Measurements from ENCODE around the gene OR1I1. TPM values are rescaled to one million over a fixed set of nuclear protein-coding genes. Genes with fewer than 3 reads are reported as not detected.

Gene OR1I1
- total and polyA plus RNA-seq, 2 of the 4 experiments (the other 2 are of a cell fraction): not detected

DNA sequence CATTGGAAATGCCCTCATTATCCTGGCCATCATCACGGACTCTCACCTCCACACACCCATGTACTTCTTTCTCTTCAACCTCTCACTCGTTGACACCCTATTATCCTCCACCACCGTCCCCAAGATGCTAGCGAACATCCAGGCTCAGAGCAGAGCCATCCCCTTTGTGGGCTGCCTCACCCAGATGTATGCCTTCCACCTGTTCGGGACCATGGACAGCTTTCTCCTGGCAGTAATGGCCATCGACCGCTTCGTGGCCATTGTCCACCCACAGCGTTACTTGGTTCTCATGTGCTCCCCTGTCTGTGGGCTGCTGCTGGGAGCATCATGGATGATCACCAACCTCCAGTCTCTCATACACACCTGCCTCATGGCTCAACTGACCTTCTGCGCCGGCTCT is 5.2 kb downstream of the OR1I1 start:
- no TSS peak for BruUV-seq (replicated peaks)
- Histone ChIP-seq H3K9ac (ENCODE audit: low read depth, low read length) (no peak overlapping the region), H3K4me1 (ENCODE audit: control insufficient read depth, insufficient read depth, low read length) (peaks cover 2% of the 10 kb centered on the region; the same call in 1 of the 2 replicates), H2AK5ac (ENCODE audit: low read depth, low read length) (no peak overlapping the region), H2BK5ac (ENCODE audit: low read depth, low read length, poor library complexity, severe bottlenecking) (no peak overlapping the region), H3K14ac (replicated peaks; ENCODE audit: low read depth, low read length) (no peak overlapping the region), H3K27me3 (ENCODE audit: control insufficient read depth, insufficient read depth, low read length) (peaks cover 7% of the 10 kb centered on the region), H3K56ac (ENCODE audit: extremely low read depth, insufficient read depth, low read length) (no peak overlapping the region), H3K23ac (ENCODE audit: low read depth, low read length) (no peak overlapping the region), H2BK20ac (ENCODE audit: low read depth, low read length) (no peak overlapping the region), H4K5ac (ENCODE audit: low read depth, low read length) (no peak overlapping the region), H3K27ac (ENCODE audit: insufficient read depth, low read length) (no peak overlapping the region), H3K4me3 (ENCODE audit: insufficient read depth, low read depth, low read length) (no peak overlapping the region), H2AK9ac (replicated peaks; ENCODE audit: low read depth, low read length, poor library complexity) (no peak overlapping the region), H3K4ac (ENCODE audit: low read depth, low read length) (no peak overlapping the region), H2AFZ (replicated peaks; ENCODE audit: low read length, poor library complexity) (no peak overlapping the region), H4K20me1 (ENCODE audit: insufficient read depth, low read length) (no peaks in the 10 kb centered on the region; the same call in 1 of the 2 replicates), H4K8ac (ENCODE audit: low read depth in 2 of 2, low read length in 2 of 2) (no peak overlapping the region), H3K9me1 (ENCODE audit: insufficient read depth, low read length) (no peaks in the 10 kb centered on the region), H3K79me1 (ENCODE audit: low read depth in 1 of 2, low read length in 2 of 2) (no peaks in the 10 kb centered on the region), H2BK15ac (ENCODE audit: low read depth, low read length) (no peak overlapping the region), H4K91ac (ENCODE audit: insufficient read depth, low read depth, low read length) (no peak overlapping the region), H3K18ac (ENCODE audit: low read depth, low read length) (no peak overlapping the region), H3K4me2 (ENCODE audit: low read depth, low read length) (no peak overlapping the region), H3K9me3 (ENCODE audit: control insufficient read depth, insufficient read depth, low read length) (no peaks in the 10 kb centered on the region), H3K36me3 (ENCODE audit: control insufficient read depth, insufficient read depth, low read length) (no peaks in the 10 kb centered on the region), H2BK120ac (ENCODE audit: low read depth, low read length) (no peak overlapping the region)
- ATAC-seq (ENCODE audit: low read depth) (no peak), DNase-seq (no peak)
- in situ Hi-C loops (cut with MboI; ENCODE audit: low sequenced_read_pairs) (loop anchor here (5.0 kb wide), 1 partner anchor 470 kb away; no protein-coding TSS in a partner anchor), intact Hi-C loops (cut with micrococcal nuclease) (no loop called here), dilution Hi-C loops (cut with HindIII; ENCODE audit: low sequenced_read_pairs, unreplicated experiment) (no loop called here)
- CTCF ChIA-PET: no interaction called here
- POLR2A ChIA-PET (ENCODE audit: unreplicated experiment): no interaction called here
- no peak for TF ChIP-seq POLR2A (IDR thresholded peaks at IDR 0.05; ENCODE audit: low read depth, low read length)
- no peak for TF ChIP-seq BHLHE40 (IDR thresholded peaks at IDR 0.05; ENCODE audit: low read depth, low read length)
- TF ChIP-seq RFX5 (IDR thresholded peaks at IDR 0.05; ENCODE audit: low read depth, low read length): no peak
- TF ChIP-seq NFE2L2 (IDR thresholded peaks at IDR 0.05; ENCODE audit: low read depth, low read length): no peak
- no peak for TF ChIP-seq FOS (IDR thresholded peaks at IDR 0.05; ENCODE audit: low read depth, low read length)
- TF ChIP-seq CHD1 (IDR thresholded peaks at IDR 0.05; ENCODE audit: low read depth, low read length): no peak
- no peak for TF ChIP-seq RCOR1 (IDR thresholded peaks at IDR 0.05; ENCODE audit: insufficient replicate concordance, low read length)
- no peak for TF ChIP-seq CEBPB (IDR thresholded peaks at IDR 0.05; ENCODE audit: low read depth, low read length)
- TF ChIP-seq, protein P1, sequence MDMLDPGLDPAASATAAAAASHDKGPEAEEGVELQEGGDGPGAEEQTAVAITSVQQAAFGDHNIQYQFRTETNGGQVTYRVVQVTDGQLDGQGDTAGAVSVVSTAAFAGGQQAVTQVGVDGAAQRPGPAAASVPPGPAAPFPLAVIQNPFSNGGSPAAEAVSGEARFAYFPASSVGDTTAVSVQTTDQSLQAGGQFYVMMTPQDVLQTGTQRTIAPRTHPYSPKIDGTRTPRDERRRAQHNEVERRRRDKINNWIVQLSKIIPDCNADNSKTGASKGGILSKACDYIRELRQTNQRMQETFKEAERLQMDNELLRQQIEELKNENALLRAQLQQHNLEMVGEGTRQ (IDR thresholded peaks at IDR 0.05; ENCODE audit: low read depth, low read length): no peak
- no peak for TF ChIP-seq MXI1 (IDR thresholded peaks at IDR 0.05; ENCODE audit: borderline replicate concordance, low read depth, low read length)
- TF ChIP-seq, protein P2, sequence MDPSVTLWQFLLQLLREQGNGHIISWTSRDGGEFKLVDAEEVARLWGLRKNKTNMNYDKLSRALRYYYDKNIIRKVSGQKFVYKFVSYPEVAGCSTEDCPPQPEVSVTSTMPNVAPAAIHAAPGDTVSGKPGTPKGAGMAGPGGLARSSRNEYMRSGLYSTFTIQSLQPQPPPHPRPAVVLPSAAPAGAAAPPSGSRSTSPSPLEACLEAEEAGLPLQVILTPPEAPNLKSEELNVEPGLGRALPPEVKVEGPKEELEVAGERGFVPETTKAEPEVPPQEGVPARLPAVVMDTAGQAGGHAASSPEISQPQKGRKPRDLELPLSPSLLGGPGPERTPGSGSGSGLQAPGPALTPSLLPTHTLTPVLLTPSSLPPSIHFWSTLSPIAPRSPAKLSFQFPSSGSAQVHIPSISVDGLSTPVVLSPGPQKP (IDR thresholded peaks at IDR 0.05; ENCODE audit: borderline replicate concordance, low read depth, low read length): no peak
- WGBS, 2 experiments (ENCODE audit: extremely low coverage in 2 of 2, insufficient read length in 1 of 2): 47% methylated on average over 5 of the region's 11 CpGs; no CpG with 5 or more reads in 1 of the 2 experiments

Data from IMR-90 (cell line).